ENCODE results near the gene MTFP1.

MTFP1 gene

DNA sequence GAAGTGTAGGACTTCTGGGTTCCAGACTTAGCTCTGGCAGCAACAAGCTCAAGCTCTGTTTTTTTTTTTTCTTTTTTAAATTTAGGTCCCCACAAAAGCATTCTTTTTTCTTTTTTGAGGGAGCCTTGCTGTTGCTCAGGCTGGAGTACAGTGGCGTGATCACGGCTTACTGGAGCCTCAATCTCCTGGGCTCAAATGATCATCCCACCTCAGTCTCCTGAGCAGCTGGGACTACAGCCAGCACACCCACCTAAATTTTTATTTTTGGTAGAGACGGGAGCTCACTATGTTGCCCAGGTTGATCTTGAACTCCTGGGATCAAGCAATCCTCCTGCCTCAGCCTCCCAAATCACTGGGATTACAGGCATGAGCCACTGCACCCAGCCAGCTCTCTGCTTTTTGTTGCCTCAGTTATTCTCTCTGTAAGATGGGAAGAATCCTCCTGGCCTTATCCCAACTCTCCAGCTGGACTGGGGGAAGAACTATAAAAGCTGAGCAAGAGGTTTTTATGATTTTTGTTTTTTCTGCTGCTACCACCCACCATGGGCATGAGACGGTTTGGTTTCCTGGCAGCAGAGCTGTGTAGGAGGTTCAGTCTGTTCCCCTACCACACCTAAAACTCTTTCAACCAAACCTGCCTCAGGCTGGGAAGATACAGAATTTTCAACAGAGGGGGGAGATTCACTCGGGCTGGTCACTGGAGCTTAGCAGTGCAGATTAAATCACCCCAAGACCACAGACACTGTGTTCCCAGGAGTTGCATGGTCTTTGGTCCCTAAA lies 11.6 kb upstream of the MTFP1 start:
- ATAC-seq (ENCODE audit: insufficient read depth, low read depth) (no peak), DNase-seq (no peak)
- no peak overlapping the region for H2AFZ ChIP-seq (ENCODE audit: low read depth, low read length)
- TF ChIP-seq, protein P1, sequence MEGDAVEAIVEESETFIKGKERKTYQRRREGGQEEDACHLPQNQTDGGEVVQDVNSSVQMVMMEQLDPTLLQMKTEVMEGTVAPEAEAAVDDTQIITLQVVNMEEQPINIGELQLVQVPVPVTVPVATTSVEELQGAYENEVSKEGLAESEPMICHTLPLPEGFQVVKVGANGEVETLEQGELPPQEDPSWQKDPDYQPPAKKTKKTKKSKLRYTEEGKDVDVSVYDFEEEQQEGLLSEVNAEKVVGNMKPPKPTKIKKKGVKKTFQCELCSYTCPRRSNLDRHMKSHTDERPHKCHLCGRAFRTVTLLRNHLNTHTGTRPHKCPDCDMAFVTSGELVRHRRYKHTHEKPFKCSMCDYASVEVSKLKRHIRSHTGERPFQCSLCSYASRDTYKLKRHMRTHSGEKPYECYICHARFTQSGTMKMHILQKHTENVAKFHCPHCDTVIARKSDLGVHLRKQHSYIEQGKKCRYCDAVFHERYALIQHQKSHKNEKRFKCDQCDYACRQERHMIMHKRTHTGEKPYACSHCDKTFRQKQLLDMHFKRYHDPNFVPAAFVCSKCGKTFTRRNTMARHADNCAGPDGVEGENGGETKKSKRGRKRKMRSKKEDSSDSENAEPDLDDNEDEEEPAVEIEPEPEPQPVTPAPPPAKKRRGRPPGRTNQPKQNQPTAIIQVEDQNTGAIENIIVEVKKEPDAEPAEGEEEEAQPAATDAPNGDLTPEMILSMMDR (IDR thresholded peaks at IDR 0.05; ENCODE audit: borderline replicate concordance, extremely low read depth, low read length, poor library complexity, severe bottlenecking), result no peak
- TF ChIP-seq EZH2 (IDR thresholded peaks at IDR 0.05; ENCODE audit: borderline replicate concordance, low read depth, low read length, severe bottlenecking), result no peak
- H3K4me3 ChIP-seq (ENCODE audit: low read depth in 1 of 2, low read length in 2 of 2), result no peak overlapping the region
- H3K27ac ChIP-seq (ENCODE audit: low read length), result no peak overlapping the region; the same call in 1 of the 2 replicates
- peaks cover 96% of the 10 kb centered on the region for H3K36me3 ChIP-seq (ENCODE audit: insufficient read depth, low read length)
- no peaks in the 10 kb centered on the region for H3K27me3 ChIP-seq (ENCODE audit: insufficient read depth, low read length, poor library complexity)
- no peaks in the 10 kb centered on the region for H3K79me2 ChIP-seq (ENCODE audit: insufficient read depth, low read length)
- no peak overlapping the region for H3K9ac ChIP-seq (ENCODE audit: low read depth, low read length)
- no peak overlapping the region for H3K4me2 ChIP-seq (ENCODE audit: insufficient read depth, low read length)
- H3K9me3 ChIP-seq (ENCODE audit: insufficient read depth, low read length, severe bottlenecking), result no peaks in the 10 kb centered on the region
- 0 out of 2 replicates have a peak, but pooled peaks cover 2% of the 10 kb centered on the region for H4K20me1 ChIP-seq (ENCODE audit: insufficient read depth, low read length)
- H3K4me1 ChIP-seq (ENCODE audit: insufficient read depth, low read length), result no peaks in the 10 kb centered on the region

DNA sequence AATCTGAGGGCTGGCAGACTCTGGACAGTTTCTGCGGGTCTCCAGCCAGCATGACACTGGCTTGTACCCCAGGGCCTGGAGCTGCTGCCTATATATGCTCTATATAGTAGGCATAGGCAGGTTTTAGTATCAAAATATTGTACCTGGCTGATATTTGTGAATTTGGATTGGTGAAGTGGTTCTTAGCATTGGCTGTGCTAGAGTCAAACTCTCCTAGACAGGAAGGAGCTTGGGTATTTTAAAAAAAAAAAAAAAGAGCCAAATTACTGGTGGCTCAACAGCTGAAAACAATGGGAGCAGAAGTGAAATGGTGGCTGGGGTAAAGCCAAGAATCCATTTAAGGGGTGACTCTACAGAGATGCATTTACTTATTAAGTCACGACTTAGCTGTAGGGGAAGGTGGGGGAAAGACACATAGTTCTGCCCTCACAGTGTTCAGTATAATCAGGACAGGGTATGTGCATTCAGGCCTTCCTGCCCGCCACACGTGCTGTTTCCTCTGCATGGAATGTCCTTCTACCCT lies 11.0 kb upstream of the MTFP1 start:
- H2AFZ ChIP-seq (ENCODE audit: low read depth, low read length), result no peak overlapping the region
- H3K36me3 ChIP-seq (ENCODE audit: insufficient read depth, low read length), result peaks cover 92% of the 10 kb centered on the region
- H3K4me1 ChIP-seq (ENCODE audit: insufficient read depth, low read length), result no peaks in the 10 kb centered on the region
- 0 out of 2 replicates have a peak, but pooled peaks cover 2% of the 10 kb centered on the region for H4K20me1 ChIP-seq (ENCODE audit: insufficient read depth, low read length)
- H3K27me3 ChIP-seq (ENCODE audit: insufficient read depth, low read length, poor library complexity), result no peaks in the 10 kb centered on the region
- no peak for TF ChIP-seq EZH2 (IDR thresholded peaks at IDR 0.05; ENCODE audit: borderline replicate concordance, low read depth, low read length, severe bottlenecking)
- TF ChIP-seq, protein P1 (IDR thresholded peaks at IDR 0.05; ENCODE audit: borderline replicate concordance, extremely low read depth, low read length, poor library complexity, severe bottlenecking), result no peak
- no peak overlapping the region for H3K4me2 ChIP-seq (ENCODE audit: insufficient read depth, low read length)
- DNase-seq (no peak), ATAC-seq (ENCODE audit: insufficient read depth, low read depth) (no peak)
- no peaks in the 10 kb centered on the region for H3K79me2 ChIP-seq (ENCODE audit: insufficient read depth, low read length)
- H3K9me3 ChIP-seq (ENCODE audit: insufficient read depth, low read length, severe bottlenecking), result no peaks in the 10 kb centered on the region
- H3K27ac ChIP-seq (ENCODE audit: low read length), result no peak overlapping the region; the same call in 1 of the 2 replicates
- no peak overlapping the region for H3K4me3 ChIP-seq (ENCODE audit: low read depth in 1 of 2, low read length in 2 of 2)
- no peak overlapping the region for H3K9ac ChIP-seq (ENCODE audit: low read depth, low read length)

DNA sequence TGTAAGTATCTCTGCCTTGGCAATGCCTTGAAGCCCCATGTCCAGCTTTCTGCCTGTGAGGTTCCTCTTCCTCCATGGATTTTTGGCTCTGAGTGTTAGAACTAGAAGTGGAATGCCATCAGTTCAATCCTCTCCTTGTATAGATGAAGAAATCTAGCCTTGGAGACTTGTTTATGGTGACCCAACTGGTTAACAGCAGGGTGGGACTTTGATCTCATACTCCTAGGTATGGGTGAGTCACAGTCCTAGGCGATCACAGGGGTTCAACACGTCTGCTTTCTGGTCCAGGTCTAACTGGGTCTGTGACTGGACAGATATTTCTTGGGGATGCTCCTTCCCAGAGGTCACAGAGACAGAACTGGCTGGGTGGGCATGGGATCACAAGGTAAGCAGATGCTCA lies 9.2 kb upstream of the MTFP1 start:
- Histone ChIP-seq H3K27me3 (ENCODE audit: insufficient read depth, low read length, poor library complexity) (no peaks in the 10 kb centered on the region), H3K36me3 (ENCODE audit: insufficient read depth, low read length) (peaks cover 87% of the 10 kb centered on the region), H4K20me1 (ENCODE audit: insufficient read depth, low read length) (0 out of 2 replicates have a peak, but pooled peaks cover 2% of the 10 kb centered on the region), H3K9me3 (ENCODE audit: insufficient read depth, low read length, severe bottlenecking) (no peaks in the 10 kb centered on the region), H2AFZ (ENCODE audit: low read depth, low read length) (no peak overlapping the region), H3K4me2 (ENCODE audit: insufficient read depth, low read length) (no peak overlapping the region), H3K4me3 (ENCODE audit: low read depth in 1 of 2, low read length in 2 of 2) (no peak overlapping the region), H3K27ac (ENCODE audit: low read length) (no peak overlapping the region), H3K4me1 (ENCODE audit: insufficient read depth, low read length) (peaks cover 1% of the 10 kb centered on the region; the same call in 1 of the 2 replicates), H3K79me2 (ENCODE audit: insufficient read depth, low read length) (no peaks in the 10 kb centered on the region), H3K9ac (ENCODE audit: low read depth, low read length) (no peak overlapping the region)
- no peak for DNase-seq
- ATAC-seq (ENCODE audit: insufficient read depth, low read depth), result no peak
- TF ChIP-seq EZH2 (IDR thresholded peaks at IDR 0.05; ENCODE audit: borderline replicate concordance, low read depth, low read length, severe bottlenecking), result no peak
- TF ChIP-seq, protein P1 (IDR thresholded peaks at IDR 0.05; ENCODE audit: borderline replicate concordance, extremely low read depth, low read length, poor library complexity, severe bottlenecking), result no peak

Measured in DND-41 (cell line).